Measurements from ENCODE around the gene NRXN2.

Gene NRXN2

GRCh38 chr11:64759722-64760719 lies 37.0 kb upstream of the NRXN2 start, which contains the start of gene PYGM:
Gene PYGM, minus strand, starts transcription at chr11:64759974. Its CDS starts 76 bp downstream, at chr11:64759898.
- Histone ChIP-seq H3K27me3 (replicated peaks in 2 of 5; ENCODE audit: control insufficient read depth in 4 of 5, insufficient read depth in 5 of 5, low read length in 4 of 5) (no peaks in the 10 kb centered on the region), H3K36me3 (ENCODE audit: control insufficient read depth in 4 of 4, insufficient read depth in 4 of 4, low read length in 3 of 4) (peaks cover 6 to 30% (median 22%) of the 10 kb centered on the region in 4 experiments), H3K4me3 (ENCODE audit: control insufficient read depth in 1 of 7, extremely low read depth in 1 of 7, insufficient read depth in 4 of 7, low read depth in 2 of 7, low read length in 6 of 7) (no peak within 1 kb of the TSS), H3K27ac (ENCODE audit: insufficient read depth in 1 of 2, low read depth in 1 of 2, low read length in 2 of 2, poor library complexity in 1 of 2, severe bottlenecking in 2 of 2) (no peak within 1 kb of the TSS), H3K9me3 (ENCODE audit: control extremely low read depth in 1 of 5, control insufficient read depth in 4 of 5, insufficient read depth in 2 of 5, low read depth in 1 of 5, low read length in 4 of 5) (no peaks in the 10 kb centered on the region), H3K4me1 (ENCODE audit: control extremely low read depth in 1 of 4, control insufficient read depth in 4 of 4, insufficient read depth in 4 of 4, low read length in 3 of 4) (peaks cover 12 to 52% (median 40%) of the 10 kb centered on the region in 4 experiments)
- peak in 2 of 3 donors; percentile 40 to 42 for DNase-seq
- POLR2A ChIA-PET, result interaction anchor here (1.1 to 9.5 kb wide), 2 partner anchors 11 to 15 kb away, joined by 4 to 152 read pairs; partner anchors contain the start of gene RASGRP2
- 93% methylated on average over 20 of the region's 24 CpGs for WGBS (ENCODE audit: insufficient coverage)
- CTCF ChIA-PET, result interaction anchor here (0.9 to 20.1 kb wide), 4 partner anchors 9 to 16 kb away, joined by 3 to 345 read pairs (median 6); partner anchors contain the start of gene RASGRP2

DNA sequence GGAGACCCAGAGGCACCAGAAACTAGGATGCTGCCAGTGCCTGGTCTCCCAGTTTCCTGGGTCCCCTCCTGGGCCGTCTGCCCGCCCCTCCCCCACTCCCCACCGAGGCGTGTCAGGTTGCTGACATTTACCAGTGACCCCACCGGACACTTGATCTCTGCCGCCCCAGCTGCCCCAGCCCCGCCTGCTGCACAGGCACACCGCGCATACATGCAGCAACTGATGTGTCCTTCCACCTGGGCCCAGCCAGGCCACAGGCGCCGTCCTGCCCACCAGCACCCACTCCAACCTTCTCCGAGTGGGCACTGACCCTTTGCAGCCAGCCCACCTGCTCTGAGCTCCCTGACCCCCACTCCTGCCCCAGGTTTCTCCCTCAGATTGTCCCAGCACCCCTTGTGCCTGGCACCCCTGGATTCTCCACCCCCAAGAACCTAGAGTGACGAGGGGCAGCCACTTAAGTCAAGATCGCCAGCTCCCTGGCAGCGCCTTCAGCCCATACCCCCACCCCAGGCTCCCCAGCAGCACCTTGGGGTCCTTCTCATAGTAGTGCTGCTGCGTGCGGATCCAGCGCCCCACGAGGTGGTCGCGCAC lies 36.2 kb upstream of the NRXN2 start:
- POLR2A ChIA-PET, result interaction anchor here (9.5 kb wide), 1 partner anchor 14 kb away, joined by 152 read pairs; the partner anchor contains the start of gene RASGRP2
- no peaks in the 10 kb centered on the region for H3K27me3 ChIP-seq (replicated peaks in 2 of 5; ENCODE audit: control insufficient read depth in 4 of 5, insufficient read depth in 5 of 5, low read length in 4 of 5)
- peaks cover 6 to 22% (median 17%) of the 10 kb centered on the region in 4 experiments for H3K36me3 ChIP-seq (ENCODE audit: control insufficient read depth in 4 of 4, insufficient read depth in 4 of 4, low read length in 3 of 4)
- WGBS (ENCODE audit: insufficient coverage), result 91% methylated on average over 15 of the region's 21 CpGs
- no peak overlapping the region for H3K4me3 ChIP-seq (ENCODE audit: control insufficient read depth in 1 of 7, extremely low read depth in 1 of 7, insufficient read depth in 4 of 7, low read depth in 2 of 7, low read length in 6 of 7)
- peaks cover 9 to 44% (median 32%) of the 10 kb centered on the region in 4 experiments for H3K4me1 ChIP-seq (ENCODE audit: control extremely low read depth in 1 of 4, control insufficient read depth in 4 of 4, insufficient read depth in 4 of 4, low read length in 3 of 4)
- peak in 2 of 3 donors; percentile 24 to 34 for DNase-seq
- no peaks in the 10 kb centered on the region for H3K9me3 ChIP-seq (ENCODE audit: control extremely low read depth in 1 of 5, control insufficient read depth in 4 of 5, insufficient read depth in 2 of 5, low read depth in 1 of 5, low read length in 4 of 5)
- H3K27ac ChIP-seq (ENCODE audit: insufficient read depth in 1 of 2, low read depth in 1 of 2, low read length in 2 of 2, poor library complexity in 1 of 2, severe bottlenecking in 2 of 2), result no peak overlapping the region
- CTCF ChIA-PET, result interaction anchor here (0.9 to 20.1 kb wide), 4 partner anchors 10 to 16 kb away, joined by 3 to 345 read pairs (median 6); partner anchors contain the start of gene RASGRP2

- 96% methylated on average over 12 of the region's 15 CpGs for WGBS (ENCODE audit: insufficient coverage)
- Histone ChIP-seq H3K36me3 (ENCODE audit: control insufficient read depth in 4 of 4, insufficient read depth in 4 of 4, low read length in 3 of 4) (peaks cover 3 to 15% (median 13%) of the 10 kb centered on the region in 4 experiments), H3K4me3 (ENCODE audit: control insufficient read depth in 1 of 7, extremely low read depth in 1 of 7, insufficient read depth in 4 of 7, low read depth in 2 of 7, low read length in 6 of 7) (no peak overlapping the region), H3K4me1 (ENCODE audit: control extremely low read depth in 1 of 4, control insufficient read depth in 4 of 4, insufficient read depth in 4 of 4, low read length in 3 of 4) (peaks cover 3 to 37% (median 25%) of the 10 kb centered on the region in 4 experiments), H3K9me3 (ENCODE audit: control extremely low read depth in 1 of 5, control insufficient read depth in 4 of 5, insufficient read depth in 2 of 5, low read depth in 1 of 5, low read length in 4 of 5) (no peaks in the 10 kb centered on the region), H3K27ac (ENCODE audit: insufficient read depth in 1 of 2, low read depth in 1 of 2, low read length in 2 of 2, poor library complexity in 1 of 2, severe bottlenecking in 2 of 2) (no peak overlapping the region), H3K27me3 (replicated peaks in 2 of 5; ENCODE audit: control insufficient read depth in 4 of 5, insufficient read depth in 5 of 5, low read length in 4 of 5) (no peaks in the 10 kb centered on the region)
- POLR2A ChIA-PET, result interaction anchor here (9.5 kb wide), 1 partner anchor 13 kb away, joined by 152 read pairs; the partner anchor contains the start of gene RASGRP2
- CTCF ChIA-PET, result interaction anchor here (20.1 kb wide), 1 partner anchor 14 kb away, joined by 345 read pairs; the partner anchor contains the start of gene RASGRP2
- DNase-seq, result no peak
Observed at GRCh38 chr11:64758330-64759079, 35.5 kb upstream of the NRXN2 start.

DNA sequence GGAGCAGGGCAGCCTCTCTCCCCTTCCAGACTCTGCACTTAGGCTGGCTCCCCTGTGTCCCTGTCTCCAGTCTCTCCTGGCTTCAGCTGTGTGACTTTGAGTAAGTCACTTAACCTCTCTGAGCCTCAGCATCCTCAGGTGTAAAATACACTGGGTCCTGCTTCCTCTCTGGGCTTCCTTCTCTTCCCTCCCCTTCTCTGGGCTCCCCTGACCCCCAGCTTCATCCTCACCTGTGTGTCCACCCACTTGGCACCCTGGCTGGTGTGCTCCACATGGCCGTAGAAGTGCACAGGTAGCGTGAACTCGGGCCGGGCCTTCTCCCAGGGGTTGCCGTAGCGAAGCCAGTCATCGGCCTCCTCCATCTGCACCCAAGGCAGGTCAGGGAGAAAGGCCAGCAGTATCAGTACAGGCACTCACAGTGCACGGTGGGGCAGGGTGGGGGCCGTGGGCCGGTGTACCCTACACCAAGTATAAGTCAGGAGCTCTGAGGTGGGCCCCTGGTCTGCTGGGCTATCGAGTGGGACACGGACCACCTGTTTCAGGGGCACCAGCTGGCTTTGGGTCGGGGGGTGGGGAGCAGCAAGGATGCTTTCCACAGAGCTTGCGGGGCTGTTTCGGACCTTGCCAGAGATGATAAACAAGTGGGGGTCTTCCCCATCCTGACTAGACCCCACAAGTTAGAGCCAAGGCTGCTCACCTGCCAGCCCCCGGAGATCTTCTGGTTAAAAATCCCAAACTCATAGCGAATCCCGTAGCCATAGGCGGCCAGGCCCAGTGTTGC lies 34.7 kb upstream of the NRXN2 start:
- H3K9me3 ChIP-seq (ENCODE audit: control extremely low read depth in 1 of 5, control insufficient read depth in 4 of 5, insufficient read depth in 2 of 5, low read depth in 1 of 5, low read length in 4 of 5), result no peaks in the 10 kb centered on the region
- H3K27ac ChIP-seq (ENCODE audit: insufficient read depth in 1 of 2, low read depth in 1 of 2, low read length in 2 of 2, poor library complexity in 1 of 2, severe bottlenecking in 2 of 2), result no peak overlapping the region
- no peak for DNase-seq
- WGBS (ENCODE audit: insufficient coverage), result 94% methylated on average over 19 of the region's 19 CpGs
- peaks cover 0 to 8% (median 8%) of the 10 kb centered on the region in 4 experiments for H3K36me3 ChIP-seq (ENCODE audit: control insufficient read depth in 4 of 4, insufficient read depth in 4 of 4, low read length in 3 of 4)
- H3K4me1 ChIP-seq (ENCODE audit: control extremely low read depth in 1 of 4, control insufficient read depth in 4 of 4, insufficient read depth in 4 of 4, low read length in 3 of 4), result peaks cover 0 to 29% (median 17%) of the 10 kb centered on the region in 4 experiments
- POLR2A ChIA-PET, result interaction anchor here (0.7 to 9.5 kb wide), 2 partner anchors 12 to 18 kb away, joined by 3 to 152 read pairs; partner anchors contain the start of gene RASGRP2
- CTCF ChIA-PET, result interaction anchor here (0.9 to 20.1 kb wide), 3 partner anchors 8 to 25 kb away, joined by 3 to 345 read pairs (median 3); partner anchors contain the start of gene RASGRP2
- H3K27me3 ChIP-seq (replicated peaks in 2 of 5; ENCODE audit: control insufficient read depth in 4 of 5, insufficient read depth in 5 of 5, low read length in 4 of 5), result no peaks in the 10 kb centered on the region
- H3K4me3 ChIP-seq (ENCODE audit: control insufficient read depth in 1 of 7, extremely low read depth in 1 of 7, insufficient read depth in 4 of 7, low read depth in 2 of 7, low read length in 6 of 7), result no peak overlapping the region

DNA sequence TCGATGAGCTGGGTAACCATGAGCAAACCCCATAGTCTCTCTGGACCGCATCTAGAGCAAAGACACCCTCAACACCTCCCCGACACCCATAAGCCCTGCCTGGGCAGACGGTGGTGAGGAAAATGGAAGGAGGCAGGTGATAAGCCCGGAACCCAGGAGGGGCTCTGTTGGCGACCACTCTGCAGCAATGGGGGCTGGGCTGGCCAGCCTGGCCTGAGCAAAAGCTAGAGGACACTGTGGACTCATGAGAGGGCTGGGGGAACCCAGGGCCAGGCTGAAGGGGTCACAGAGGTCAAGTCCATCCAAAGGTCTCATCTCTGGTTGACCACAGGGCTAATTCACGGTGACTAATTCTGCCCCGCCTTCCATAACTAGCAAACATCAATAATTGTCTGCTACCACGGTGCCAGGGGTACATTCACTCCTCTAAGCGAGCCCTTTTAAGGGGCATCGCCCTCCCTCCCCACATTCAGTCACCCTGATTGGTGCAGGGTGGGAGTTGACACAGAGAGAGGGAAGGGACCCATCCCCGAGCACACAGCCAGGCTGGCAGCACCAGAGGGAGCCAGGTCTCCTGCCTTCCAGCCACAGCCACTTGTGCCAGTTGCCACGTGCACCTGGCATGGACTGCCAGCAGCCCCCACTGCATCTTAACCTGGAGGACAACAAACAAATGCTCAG lies 32.8 kb upstream of the NRXN2 start:
- CTCF ChIA-PET, result interaction anchor here (1.5 to 20.1 kb wide), 3 partner anchors 11 to 15 kb away, joined by 5 to 345 read pairs (median 6); partner anchors contain the start of gene RASGRP2
- 93% methylated on average over 7 of the region's 13 CpGs for WGBS (ENCODE audit: insufficient coverage)
- no peak overlapping the region for H3K27ac ChIP-seq (ENCODE audit: insufficient read depth in 1 of 2, low read depth in 1 of 2, low read length in 2 of 2, poor library complexity in 1 of 2, severe bottlenecking in 2 of 2)
- no peak overlapping the region for H3K4me3 ChIP-seq (ENCODE audit: control insufficient read depth in 1 of 7, extremely low read depth in 1 of 7, insufficient read depth in 4 of 7, low read depth in 2 of 7, low read length in 6 of 7)
- no peaks in the 10 kb centered on the region for H3K36me3 ChIP-seq (ENCODE audit: control insufficient read depth in 4 of 4, insufficient read depth in 4 of 4, low read length in 3 of 4)
- DNase-seq, result no peak
- H3K27me3 ChIP-seq (replicated peaks in 2 of 5; ENCODE audit: control insufficient read depth in 4 of 5, insufficient read depth in 5 of 5, low read length in 4 of 5), result no peaks in the 10 kb centered on the region
- POLR2A ChIA-PET, result interaction anchor here (1.5 kb wide), 1 partner anchor 11 kb away, joined by 8 read pairs; the partner anchor contains the start of gene RASGRP2
- peaks cover 0 to 17% (median 8%) of the 10 kb centered on the region in 4 experiments for H3K4me1 ChIP-seq (ENCODE audit: control extremely low read depth in 1 of 4, control insufficient read depth in 4 of 4, insufficient read depth in 4 of 4, low read length in 3 of 4)
- H3K9me3 ChIP-seq (ENCODE audit: control extremely low read depth in 1 of 5, control insufficient read depth in 4 of 5, insufficient read depth in 2 of 5, low read depth in 1 of 5, low read length in 4 of 5), result no peaks in the 10 kb centered on the region
